IMR-90 (cell line): ENCODE data around the gene XKR7. TPM values are rescaled to one million over a fixed set of nuclear protein-coding genes. Genes with fewer than 3 reads are reported as not detected.

Experiments used
- ATAC-seq: fragments of 200-7000 bp; cut with Tn5 transposase; 2 replicates; pipeline ENCODE4 v1.9.1; 2020; ENCODE audit warnings: low read depth, mild to moderate bottlenecking, moderate library complexity
- BruUV-seq: library from RNA; stranded (reverse); fragments of 400-500 nt; replicated peaks from 2 replicates; lab custom pipeline; 2021; lab: Mats Ljungman, UMichigan
- CTCF ChIA-PET: fragments of 300-600 bp; formaldehyde crosslinking; extraction: SDS; loops from one replicate; lab custom pipeline; 2021; ENCODE audit warnings: antibody characterized with exemption; lab: Yijun Ruan, JAX
- POLR2A ChIA-PET: fragments of 300-600 bp; sonication (Branson Sonifier 250); formaldehyde crosslinking; loops from one replicate; lab custom pipeline; 2022; ENCODE audit warnings: antibody characterized with exemption; ENCODE audit not compliant: unreplicated experiment; lab: Charles Lee
- DNase-seq: peaks from one replicate; pipeline ENCODE4 v3.0.0; 2013
- H2AFZ ChIP-seq: replicated peaks from 2 replicates; pipeline ENCODE3; 2013; ENCODE audit warnings: low read length, mild to moderate bottlenecking; ENCODE audit not compliant: poor library complexity
- H2AK5ac ChIP-seq: 2 replicates; pipeline ENCODE4 v1.6.1; 2013; ENCODE audit warnings: low read depth, low read length, inconsistent platforms
- H2AK9ac ChIP-seq: replicated peaks from 2 replicates; pipeline ENCODE3; 2013; ENCODE audit warnings: mild to moderate bottlenecking, low read depth, low read length, moderate library complexity; ENCODE audit not compliant: poor library complexity
- H2BK120ac ChIP-seq: 2 replicates; pipeline ENCODE4 v1.6.1; 2013; ENCODE audit warnings: low read depth, low read length, inconsistent platforms
- H2BK15ac ChIP-seq: 3 replicates; pipeline ENCODE4 v1.6.1; 2013; ENCODE audit warnings: low read depth, low read length, inconsistent platforms
- H2BK20ac ChIP-seq: 2 replicates; pipeline ENCODE4 v1.6.1; 2013; ENCODE audit warnings: low read depth, mild to moderate bottlenecking, inconsistent platforms, low read length, moderate library complexity
- H2BK5ac ChIP-seq: 2 replicates; pipeline ENCODE4 v1.6.1; 2013; ENCODE audit warnings: mild to moderate bottlenecking, low read depth, low read length, inconsistent platforms; ENCODE audit not compliant: poor library complexity, severe bottlenecking
- H3K14ac ChIP-seq: replicated peaks from 2 replicates; pipeline ENCODE4 v1.6.1; 2013; ENCODE audit warnings: low read depth, low read length, inconsistent platforms
- H3K18ac ChIP-seq: 2 replicates; pipeline ENCODE4 v1.6.1; 2013; ENCODE audit warnings: low read depth, low read length, control low read depth
- H3K23ac ChIP-seq: 2 replicates; pipeline ENCODE4 v1.6.1; 2013; ENCODE audit warnings: low read depth, low read length, inconsistent platforms
- H3K27ac ChIP-seq: 2 replicates; pipeline ENCODE4 v1.5.1; 2013; ENCODE audit warnings: mild to moderate bottlenecking, control low read depth, low read length; ENCODE audit not compliant: insufficient read depth
- H3K27me3 ChIP-seq: 2 replicates; pipeline ENCODE4 v1.6.1; 2013; ENCODE audit warnings: low read length; ENCODE audit not compliant: control insufficient read depth, insufficient read depth
- H3K36me3 ChIP-seq: 2 replicates; pipeline ENCODE4 v1.6.1; 2013; ENCODE audit warnings: low read length, mixed read lengths; ENCODE audit not compliant: control insufficient read depth, insufficient read depth
- H3K4ac ChIP-seq: 2 replicates; pipeline ENCODE4 v1.6.1; 2013; ENCODE audit warnings: low read depth, low read length, inconsistent platforms
- H3K4me1 ChIP-seq: 2 replicates; pipeline ENCODE4 v1.6.1; 2013; ENCODE audit warnings: low read length, mixed read lengths; ENCODE audit not compliant: control insufficient read depth, insufficient read depth
- H3K4me2 ChIP-seq: 2 replicates; pipeline ENCODE4 v1.6.1; 2013; ENCODE audit warnings: low read depth, mild to moderate bottlenecking, control low read depth, low read length, moderate library complexity
- H3K4me3 ChIP-seq: 2 replicates; pipeline ENCODE4 v1.5.1; 2013; ENCODE audit warnings: low read depth, mild to moderate bottlenecking, control low read depth, low read length, moderate library complexity; ENCODE audit not compliant: insufficient read depth
- H3K56ac ChIP-seq: 2 replicates; pipeline ENCODE4 v1.6.1; 2013; ENCODE audit warnings: low read length, inconsistent platforms; ENCODE audit not compliant: insufficient read depth; ENCODE audit errors: extremely low read depth
- H3K79me1 ChIP-seq, 2 experiments: 2 replicates each; pipeline ENCODE4 v1.6.1; 2013; ENCODE audit warnings: low read length in 2 of 2, inconsistent platforms in 1 of 2, low read depth in 1 of 2
- H3K9ac ChIP-seq: 2 replicates; pipeline ENCODE4 v1.6.1; 2013; ENCODE audit warnings: low read depth, low read length, control low read depth
- H3K9me1 ChIP-seq: 2 replicates; pipeline ENCODE4 v1.6.1; 2013; ENCODE audit warnings: low read length, inconsistent platforms; ENCODE audit not compliant: insufficient read depth
- H3K9me3 ChIP-seq: 2 replicates; pipeline ENCODE4 v1.6.1; 2013; ENCODE audit warnings: low read length; ENCODE audit not compliant: control insufficient read depth, insufficient read depth
- H4K20me1 ChIP-seq: 2 replicates; pipeline ENCODE4 v1.6.1; 2013; ENCODE audit warnings: low read length, inconsistent platforms; ENCODE audit not compliant: insufficient read depth
- H4K5ac ChIP-seq: 2 replicates; pipeline ENCODE4 v1.6.1; 2013; ENCODE audit warnings: mild to moderate bottlenecking, low read depth, low read length, control low read depth
- H4K8ac ChIP-seq, 2 experiments: 2 replicates each; pipeline ENCODE4 v1.6.1; 2013; ENCODE audit warnings: low read depth in 2 of 2, low read length in 2 of 2, control low read depth in 1 of 2, inconsistent platforms in 1 of 2
- H4K91ac ChIP-seq: 2 replicates; pipeline ENCODE4 v1.6.1; 2013; ENCODE audit warnings: low read depth, low read length, inconsistent platforms; ENCODE audit not compliant: insufficient read depth
- CEBPB ChIP-seq: IDR thresholded peaks from 2 replicates; pipeline ENCODE4 v1.6.1; 2012; ENCODE audit warnings: low read depth, low read length, improper control_type of control experiment
- CHD1 ChIP-seq: IDR thresholded peaks from 2 replicates; pipeline ENCODE4 v1.6.1; 2012; ENCODE audit warnings: low read depth, low read length, improper control_type of control experiment
- WGBS, 2 experiments: methylation state at CpG; one replicate each; pipeline versions ENCODE4 v1.1.5 to v1.1.7; 2013; ENCODE audit warnings: missing lambda C conversion rate in 2 of 2; ENCODE audit not compliant: insufficient read length in 1 of 2; ENCODE audit errors: extremely low coverage in 2 of 2; 5-methylcytosine and 5-hydroxymethylcytosine counted together
- dilution Hi-C: fragments of 300-500 bp; cut with HindIII; formaldehyde crosslinking; loops from one replicate; pipeline ENCODE4 v1.14.3; 2018; ENCODE audit warnings: low sequenced_read_pairs; ENCODE audit not compliant: unreplicated experiment
- in situ Hi-C: fragments of 300-500 bp; cut with MboI; formaldehyde crosslinking; loops from 3 replicates; pipeline ENCODE4 v1.14.3; 2019; ENCODE audit warnings: low sequenced_read_pairs, inconsistent platforms, mixed read lengths
- intact Hi-C: fragments of 100-400 bp; cut with micrococcal nuclease; formaldehyde crosslinking; loops from 2 replicates; pipeline ENCODE4 v1.10.0; 2022
- polyA plus RNA-seq, 3 experiments: library from polyadenylated mRNA; depleted of rRNA; stranded (reverse); fragments of >200 nt; gene quantifications; 2 replicates each; pipeline ENCODE4 v1.2.3, GENCODE V29; 2012; ENCODE audit warnings: low replicate concordance in 1 of 3
- total RNA-seq: library from RNA; depleted of rRNA; stranded (reverse); fragments of >200 nt; gene quantifications from 2 replicates; pipeline ENCODE4 v1.2.3, GENCODE V29; 2012

The XKR7 gene
- total and polyA plus RNA-seq, 2 of the 4 experiments (the other 2 are of a cell fraction), result not detected

GRCh38 chr20:31922181-31922580, 45.8 kb upstream of the XKR7 start:
- Histone ChIP-seq H3K4me1 (no peaks in the 10 kb centered on the region), H3K56ac (no peak overlapping the region), H2BK20ac (no peak overlapping the region), H2AK9ac (no peak overlapping the region), H2AK5ac (no peak overlapping the region), H3K9me3 (no peaks in the 10 kb centered on the region), H3K4ac (no peak overlapping the region), H3K27ac (no peak overlapping the region), H2BK15ac (no peak overlapping the region), H2BK120ac (no peak overlapping the region), H4K91ac (no peak overlapping the region), H3K36me3 (no peaks in the 10 kb centered on the region), H3K14ac (no peak overlapping the region), H3K4me3 (no peak overlapping the region), H2AFZ (no peak overlapping the region), H2BK5ac (no peak overlapping the region), H3K23ac (no peak overlapping the region), H4K8ac (no peak overlapping the region), H4K20me1 (no peaks in the 10 kb centered on the region), H3K79me1 (no peaks in the 10 kb centered on the region), H3K9me1 (no peaks in the 10 kb centered on the region), H4K5ac (no peak overlapping the region), H3K27me3 (peaks cover 46% of the 10 kb centered on the region), H3K4me2 (no peak overlapping the region), H3K9ac (no peak overlapping the region), H3K18ac (no peak overlapping the region)
- POLR2A ChIA-PET, result no interaction called here
- dilution Hi-C loops, result no loop called here
- 0% methylated on average over 1 of the region's 4 CpGs; no CpG with 5 or more reads in 1 of the 2 experiments for WGBS, 2 experiments
- ATAC-seq, result no peak
- no peak for DNase-seq
- no TSS peak for BruUV-seq
- CTCF ChIA-PET, result no interaction called here
- in situ Hi-C loops, result no loop called here
- intact Hi-C loops, result no loop called here
- TF ChIP-seq CEBPB, result 0 out of 2 replicates have a peak, but pooled peaks have one; percentile 16
- no peak for TF ChIP-seq CHD1
